AG04449 (cell line): Measurements from ENCODE around the gene HEXIM2.

Source experiments
- CTCF ChIA-PET: fragments of 350-600 bp; formaldehyde crosslinking; extraction: SDS; loops from one replicate; lab custom pipeline; 2021; ENCODE audit warnings: antibody characterized with exemption; lab: Yijun Ruan, JAX
- POLR2A ChIA-PET: fragments of 400-600, 350-600 bp; formaldehyde crosslinking; extraction: SDS; loops from one replicate; lab custom pipeline; 2020; ENCODE audit warnings: antibody characterized with exemption, inconsistent platforms; lab: Yijun Ruan, JAX
- DNase-seq: peaks from one replicate; pipeline ENCODE4 v3.0.0-alpha.2; 2010; ENCODE audit warnings: low read depth, low spot score
- H3K4me3 ChIP-seq: 2 replicates; pipeline ENCODE4 v1.5.1; 2011; ENCODE audit warnings: low read depth, mild to moderate bottlenecking, control low read depth, low read length
- CTCF ChIP-seq: IDR thresholded peaks from one replicate; pipeline ENCODE4 v1.5.1; 2011; ENCODE audit warnings: mild to moderate bottlenecking, moderate library complexity, low read length, control low read depth, inconsistent platforms; ENCODE audit not compliant: insufficient read depth; ENCODE audit errors: missing control alignments

The HEXIM2 gene

GRCh38 chr17:45149037-45149668 is 12.5 kb upstream of the HEXIM2 start:
- no peak for DNase-seq
- POLR2A ChIA-PET: interaction anchor here (0.6 to 6.4 kb wide), 34 partner anchors 8 to 351 kb away, joined by 3 to 308 read pairs (median 4); partner anchors contain the start of genes ACBD4, FMNL1, HEXIM2 and NMT1
- CTCF ChIA-PET: interaction anchor here (0.7 to 19.9 kb wide), 18 partner anchors 8 to 236 kb away, joined by 3 to 399 read pairs (median 4); partner anchors contain the start of genes ACBD4, HEXIM2 and PLCD3
- TF ChIP-seq CTCF: peak; percentile 95
- peak overlapping the region; percentile 98 for H3K4me3 ChIP-seq

GRCh38 chr17:45149669-45150664 is 11.7 kb upstream of the HEXIM2 start:
- no peak for TF ChIP-seq CTCF
- H3K4me3 ChIP-seq: peak overlapping the region; percentile 98
- ChIA-PET POLR2A (interaction anchor here (0.6 to 6.4 kb wide), 17 partner anchors 11 to 235 kb away, joined by 3 to 308 read pairs (median 9); partner anchors contain the start of genes ACBD4, FMNL1, HEXIM2 and NMT1), CTCF (interaction anchor here (0.9 to 19.9 kb wide), 17 partner anchors 10 to 229 kb away, joined by 3 to 399 read pairs (median 4); partner anchors contain the start of genes ACBD4, HEXIM2 and PLCD3)
- no peak for DNase-seq

GRCh38 chr17:45150911-45151809 is 10.5 kb upstream of the HEXIM2 start:
- TF ChIP-seq CTCF: no peak
- no peak for DNase-seq
- ChIA-PET POLR2A (interaction anchor here (1.1 to 6.4 kb wide), 5 partner anchors 9 to 47 kb away, joined by 4 to 308 read pairs (median 66); partner anchors contain the start of genes ACBD4 and HEXIM2), CTCF (interaction anchor here (0.9 to 19.9 kb wide), 15 partner anchors 10 to 231 kb away, joined by 3 to 399 read pairs (median 7); partner anchors contain the start of genes ACBD4, HEXIM2 and PLCD3)
- peak overlapping the region; percentile 98 for H3K4me3 ChIP-seq

DNA sequence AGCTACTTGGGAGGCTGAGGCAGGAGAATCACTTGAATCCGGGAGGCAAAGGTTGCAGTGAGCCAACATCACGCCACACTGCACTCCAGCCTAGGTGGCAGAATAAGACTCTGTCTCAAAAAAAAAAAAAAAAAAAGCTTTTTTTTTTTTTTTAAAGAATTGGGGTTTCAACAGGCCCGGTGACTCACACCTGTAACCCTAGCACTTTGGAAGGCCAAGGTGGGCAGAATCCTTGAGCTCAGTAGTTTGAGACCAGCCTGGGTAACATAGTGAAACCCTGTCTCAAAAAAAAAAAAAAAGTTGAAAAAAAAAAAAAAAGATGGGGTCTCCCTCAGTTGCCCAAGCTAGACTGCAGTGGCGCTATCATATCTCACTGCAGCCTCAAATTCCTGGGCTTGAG is 6.6 kb upstream of the HEXIM2 start:
- no peak for TF ChIP-seq CTCF
- CTCF ChIA-PET: interaction anchor here (1.0 to 19.9 kb wide), 3 partner anchors 20 to 64 kb away, joined by 3 to 399 read pairs (median 236); partner anchors contain the start of genes ACBD4 and PLCD3
- no peak for DNase-seq
- POLR2A ChIA-PET: interaction anchor here (0.6 to 0.8 kb wide), 2 partner anchors 64 to 286 kb away, joined by 3 to 4 read pairs; no protein-coding TSS in a partner anchor
- H3K4me3 ChIP-seq: no peak overlapping the region

DNA sequence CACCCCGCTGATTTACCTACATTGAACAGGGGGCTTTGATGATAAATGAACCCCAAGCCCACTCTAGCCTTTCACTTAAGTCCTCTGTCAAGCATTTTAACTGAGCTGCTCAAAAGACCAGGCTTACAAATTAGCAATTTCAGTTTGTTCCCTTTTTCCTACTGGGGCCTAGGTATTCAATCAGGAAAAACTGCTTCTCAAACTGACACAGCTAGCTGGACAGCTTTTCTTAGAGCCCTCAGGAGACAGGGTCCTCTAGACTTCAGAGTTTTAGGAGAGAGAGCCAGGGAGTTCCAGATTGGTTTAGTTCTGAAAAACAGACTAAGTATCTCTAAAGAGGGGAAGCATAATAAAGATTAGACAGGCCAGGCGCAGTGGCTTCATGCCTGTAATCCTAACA is 6.2 kb upstream of the HEXIM2 start:
- ChIA-PET CTCF (interaction anchor here (1.0 to 19.9 kb wide), 3 partner anchors 21 to 63 kb away, joined by 3 to 399 read pairs (median 236); partner anchors contain the start of genes ACBD4 and PLCD3), POLR2A (interaction anchor here (0.6 to 0.8 kb wide), 3 partner anchors 20 to 287 kb away, joined by 3 to 4 read pairs (median 3); no protein-coding TSS in a partner anchor)
- no peak for DNase-seq

More for the DNA sequence above, 6.2 kb upstream of the HEXIM2 start:
- H3K4me3 ChIP-seq: no peak overlapping the region
- TF ChIP-seq CTCF: no peak
